GM19324 (cell line): ENCODE results near the gene SMIM15.

Experiments used
- ATAC-seq: cut with Tn5 transposase; IDR thresholded peaks from one replicate; pipeline ENCODE4 v1.9.1; 2021; ENCODE audit warnings: mild to moderate bottlenecking, moderate library complexity; ENCODE audit not compliant: unreplicated experiment, low FRiP score

The SMIM15 gene

GRCh38 chr5:61162832-61163567 lies 732 bp upstream of the SMIM15 start:
- no peak for ATAC-seq

- no peak for ATAC-seq
Measured at GRCh38 chr5:61160497-61160896, 1.8 kb downstream of the SMIM15 start.

- no peak for ATAC-seq
Measured at GRCh38 chr5:61159836-61160235, 2.4 kb downstream of the SMIM15 start.

- ATAC-seq, result no peak
Measured at GRCh38 chr5:61159070-61159469, 3.2 kb downstream of the SMIM15 start.

GRCh38 chr5:61151893-61152292 lies 10.4 kb downstream of the SMIM15 start:
- no peak for ATAC-seq

GRCh38 chr5:61148515-61148914 lies 13.8 kb downstream of the SMIM15 start:
- ATAC-seq, result no peak

- no peak for ATAC-seq
Measured at GRCh38 chr5:61142811-61143210, 19.5 kb downstream of the SMIM15 start.

GRCh38 chr5:61142391-61142790 lies 19.9 kb downstream of the SMIM15 start:
- ATAC-seq, result no peak

GRCh38 chr5:61141801-61142200 lies 20.5 kb downstream of the SMIM15 start:
- no peak for ATAC-seq

- ATAC-seq, result no peak
Measured at GRCh38 chr5:61139931-61140330, 22.3 kb downstream of the SMIM15 start.

GRCh38 chr5:61139094-61139873 lies 23.0 kb downstream of the SMIM15 start:
- ATAC-seq, result no peak

- ATAC-seq, result no peak
Measured at GRCh38 chr5:61137835-61138234, 24.4 kb downstream of the SMIM15 start.

GRCh38 chr5:61132559-61132958 lies 29.7 kb downstream of the SMIM15 start:
- no peak for ATAC-seq

GRCh38 chr5:61130289-61130688 lies 32.0 kb downstream of the SMIM15 start:
- ATAC-seq, result no peak

GRCh38 chr5:61123145-61123544 lies 39.1 kb downstream of the SMIM15 start:
- ATAC-seq, result no peak

- ATAC-seq, result no peak
Measured at GRCh38 chr5:61120534-61120933, 41.7 kb downstream of the SMIM15 start.

GRCh38 chr5:61119066-61119465 lies 43.2 kb downstream of the SMIM15 start:
- ATAC-seq, result no peak

- ATAC-seq, result peak; percentile 53
Measured at GRCh38 chr5:61115968-61116367, 46.3 kb downstream of the SMIM15 start.

- no peak for ATAC-seq
Measured at GRCh38 chr5:61114441-61114840, 47.8 kb downstream of the SMIM15 start.
